ENCODE data around the gene TBC1D9B.

The TBC1D9B gene

DNA sequence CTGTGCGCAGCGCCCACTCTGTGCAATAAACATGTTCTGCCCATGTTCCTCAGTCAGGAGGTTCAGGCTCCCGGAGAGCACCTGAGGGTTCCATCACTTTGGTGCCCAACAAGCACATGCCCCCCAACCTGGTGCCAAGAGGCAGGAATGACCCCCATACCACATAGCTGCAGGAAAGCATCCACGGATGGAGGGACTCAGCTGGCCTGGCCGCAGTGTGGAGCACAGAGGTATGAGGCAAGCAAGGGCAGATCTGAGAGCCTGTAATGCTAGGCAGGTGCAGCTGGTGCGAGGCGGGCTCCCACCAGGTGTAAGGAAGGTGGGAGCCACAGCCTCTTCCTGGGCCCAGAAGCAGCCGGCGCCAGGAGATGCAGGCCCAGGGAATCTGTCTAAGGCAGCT, 44.8 kb downstream of the TBC1D9B start:
- H3K79me2 ChIP-seq: no peaks in the 10 kb centered on the region
- H2AFZ ChIP-seq: no peak overlapping the region
- no peak overlapping the region for H3K27ac ChIP-seq
- H3K9ac ChIP-seq: no peak overlapping the region
- H3K4me2 ChIP-seq (ENCODE audit: low read length): no peak overlapping the region
- H3K4me1 ChIP-seq: no peaks in the 10 kb centered on the region
- H3K9me3 ChIP-seq (ENCODE audit: control insufficient read depth, low read length): no peaks in the 10 kb centered on the region
- H3K27me3 ChIP-seq (ENCODE audit: control insufficient read depth, insufficient read depth, low read length): no peaks in the 10 kb centered on the region
- TF ChIP-seq, protein P1, sequence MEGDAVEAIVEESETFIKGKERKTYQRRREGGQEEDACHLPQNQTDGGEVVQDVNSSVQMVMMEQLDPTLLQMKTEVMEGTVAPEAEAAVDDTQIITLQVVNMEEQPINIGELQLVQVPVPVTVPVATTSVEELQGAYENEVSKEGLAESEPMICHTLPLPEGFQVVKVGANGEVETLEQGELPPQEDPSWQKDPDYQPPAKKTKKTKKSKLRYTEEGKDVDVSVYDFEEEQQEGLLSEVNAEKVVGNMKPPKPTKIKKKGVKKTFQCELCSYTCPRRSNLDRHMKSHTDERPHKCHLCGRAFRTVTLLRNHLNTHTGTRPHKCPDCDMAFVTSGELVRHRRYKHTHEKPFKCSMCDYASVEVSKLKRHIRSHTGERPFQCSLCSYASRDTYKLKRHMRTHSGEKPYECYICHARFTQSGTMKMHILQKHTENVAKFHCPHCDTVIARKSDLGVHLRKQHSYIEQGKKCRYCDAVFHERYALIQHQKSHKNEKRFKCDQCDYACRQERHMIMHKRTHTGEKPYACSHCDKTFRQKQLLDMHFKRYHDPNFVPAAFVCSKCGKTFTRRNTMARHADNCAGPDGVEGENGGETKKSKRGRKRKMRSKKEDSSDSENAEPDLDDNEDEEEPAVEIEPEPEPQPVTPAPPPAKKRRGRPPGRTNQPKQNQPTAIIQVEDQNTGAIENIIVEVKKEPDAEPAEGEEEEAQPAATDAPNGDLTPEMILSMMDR (IDR thresholded peaks at IDR 0.05): no peak
- no peak overlapping the region for H3K4me3 ChIP-seq (ENCODE audit: low read depth, low read length)
- H3K36me3 ChIP-seq (ENCODE audit: control insufficient read depth, insufficient read depth, low read length): no peaks in the 10 kb centered on the region

DNA sequence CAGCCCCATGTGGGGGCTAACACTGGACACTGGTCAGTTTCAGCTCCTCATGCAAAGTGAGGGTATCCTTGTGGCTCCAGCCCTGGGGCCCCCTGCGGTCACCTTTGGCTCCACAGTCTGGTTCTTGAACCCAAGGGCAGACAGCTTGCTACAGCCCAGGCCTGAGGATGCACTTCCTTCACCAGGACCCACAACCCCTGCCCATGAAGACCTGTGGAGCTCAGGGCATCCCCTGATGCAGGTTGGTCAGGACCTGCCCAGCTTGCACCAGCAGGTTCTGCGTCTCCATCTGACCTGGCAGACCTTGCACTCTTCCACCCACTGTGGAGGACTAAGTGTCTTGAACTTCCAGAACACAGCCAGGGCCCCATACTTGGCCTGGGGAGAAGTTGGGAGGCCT, 45.4 kb downstream of the TBC1D9B start:
- Histone ChIP-seq H3K4me1 (no peaks in the 10 kb centered on the region), H3K36me3 (ENCODE audit: control insufficient read depth, insufficient read depth, low read length) (no peaks in the 10 kb centered on the region), H3K27me3 (ENCODE audit: control insufficient read depth, insufficient read depth, low read length) (no peaks in the 10 kb centered on the region), H3K79me2 (peaks cover 4% of the 10 kb centered on the region), H3K4me3 (ENCODE audit: low read depth, low read length) (no peak overlapping the region), H3K9me3 (ENCODE audit: control insufficient read depth, low read length) (no peaks in the 10 kb centered on the region), H3K27ac (no peak overlapping the region), H2AFZ (no peak overlapping the region), H3K4me2 (ENCODE audit: low read length) (no peak overlapping the region), H3K9ac (no peak overlapping the region)
- TF ChIP-seq, protein P1 (IDR thresholded peaks at IDR 0.05): no peak

DNA sequence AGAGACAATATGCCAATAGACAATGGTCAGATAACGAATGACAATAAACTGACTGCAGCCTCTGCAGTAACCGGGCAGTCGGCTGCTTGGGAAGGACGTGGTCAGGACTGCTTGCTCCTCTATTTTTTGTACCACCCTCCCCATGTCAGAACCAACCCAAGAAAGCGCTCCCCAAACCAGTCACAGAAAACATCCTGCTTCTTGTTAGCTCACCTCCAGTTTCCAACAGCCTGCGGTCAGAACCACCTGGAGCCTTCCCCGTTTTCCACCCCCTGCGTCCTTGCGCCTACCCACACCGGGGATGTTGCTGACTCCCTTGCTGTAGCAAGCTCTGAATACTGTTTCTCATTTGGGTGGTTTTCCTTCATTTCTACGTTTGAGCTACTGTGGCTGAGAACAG, 47.4 kb downstream of the TBC1D9B start:
- H3K9ac ChIP-seq: no peak overlapping the region
- peaks cover 21% of the 10 kb centered on the region for H3K79me2 ChIP-seq
- no peak overlapping the region for H3K4me3 ChIP-seq (ENCODE audit: low read depth, low read length)
- no peak overlapping the region for H3K27ac ChIP-seq
- H3K4me1 ChIP-seq: no peaks in the 10 kb centered on the region
- TF ChIP-seq, protein P1 (IDR thresholded peaks at IDR 0.05): no peak
- H3K9me3 ChIP-seq (ENCODE audit: control insufficient read depth, low read length): no peaks in the 10 kb centered on the region
- H2AFZ ChIP-seq: no peak overlapping the region
- H3K36me3 ChIP-seq (ENCODE audit: control insufficient read depth, insufficient read depth, low read length): no peaks in the 10 kb centered on the region
- H3K4me2 ChIP-seq (ENCODE audit: low read length): no peak overlapping the region
- H3K27me3 ChIP-seq (ENCODE audit: control insufficient read depth, insufficient read depth, low read length): no peaks in the 10 kb centered on the region

DNA sequence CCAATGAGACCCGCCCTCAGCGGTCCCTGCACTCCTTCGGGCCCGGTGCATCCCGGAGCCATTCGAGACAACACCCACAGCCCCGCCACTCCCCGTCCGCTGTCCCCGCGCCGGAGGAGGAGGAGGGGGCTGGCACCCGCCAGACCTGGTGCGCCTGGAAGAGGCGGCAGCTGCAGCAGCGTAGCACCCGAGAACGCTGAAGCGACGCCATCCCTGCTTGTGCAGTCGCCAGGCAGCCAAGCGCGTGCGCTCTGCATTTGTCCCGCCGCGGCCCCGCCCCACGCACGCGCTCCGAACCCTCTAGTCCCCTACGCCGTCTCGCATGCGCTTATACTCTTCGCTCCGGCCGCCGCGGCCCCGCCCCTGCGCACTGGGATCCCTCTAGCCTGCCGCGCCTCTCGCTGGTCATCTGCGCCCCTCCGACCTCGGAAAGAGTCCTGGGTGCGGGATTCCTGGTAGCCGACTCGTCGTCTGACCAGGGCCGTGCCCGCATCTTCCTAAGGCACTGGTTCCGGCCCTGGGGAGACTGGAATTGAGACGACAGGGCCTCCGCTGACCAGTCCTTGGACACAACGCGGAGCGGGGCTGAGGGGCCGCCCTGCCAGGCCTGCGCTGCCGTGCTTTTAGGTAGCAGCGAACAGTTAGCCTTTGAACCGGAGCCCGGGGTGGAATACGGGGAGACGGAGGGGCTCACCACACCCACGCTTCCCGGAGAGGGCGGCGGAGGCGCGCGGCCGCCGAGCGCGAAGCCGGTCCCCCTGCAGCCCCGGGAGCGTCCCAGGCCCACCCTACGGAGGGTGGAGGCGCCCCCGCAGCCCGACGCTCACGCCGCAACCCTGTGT, 48.9 kb downstream of the TBC1D9B start, which contains the start of gene MRNIP:
TSS of gene MRNIP (minus strand) at position 232 of the 842 bp plus-strand sequence. CDS start at position 211, 21 bp downstream.
- peak within 1 kb of the TSS; percentile 98 for H2AFZ ChIP-seq
- peaks cover 21% of the 10 kb centered on the region for H3K79me2 ChIP-seq
- H3K4me3 ChIP-seq (ENCODE audit: low read depth, low read length): peak within 1 kb of the TSS; percentile 84
- peak within 1 kb of the TSS; percentile 86 for H3K27ac ChIP-seq
- no peaks in the 10 kb centered on the region for H3K36me3 ChIP-seq (ENCODE audit: control insufficient read depth, insufficient read depth, low read length)
- H3K27me3 ChIP-seq (ENCODE audit: control insufficient read depth, insufficient read depth, low read length): no peaks in the 10 kb centered on the region
- TF ChIP-seq, protein P1 (IDR thresholded peaks at IDR 0.05): peak; percentile 11
- peak within 1 kb of the TSS; percentile 47 for H3K9ac ChIP-seq
- no peaks in the 10 kb centered on the region for H3K9me3 ChIP-seq (ENCODE audit: control insufficient read depth, low read length)
- no peaks in the 10 kb centered on the region for H3K4me1 ChIP-seq
- peak within 1 kb of the TSS; percentile 78 for H3K4me2 ChIP-seq (ENCODE audit: low read length)

DNA sequence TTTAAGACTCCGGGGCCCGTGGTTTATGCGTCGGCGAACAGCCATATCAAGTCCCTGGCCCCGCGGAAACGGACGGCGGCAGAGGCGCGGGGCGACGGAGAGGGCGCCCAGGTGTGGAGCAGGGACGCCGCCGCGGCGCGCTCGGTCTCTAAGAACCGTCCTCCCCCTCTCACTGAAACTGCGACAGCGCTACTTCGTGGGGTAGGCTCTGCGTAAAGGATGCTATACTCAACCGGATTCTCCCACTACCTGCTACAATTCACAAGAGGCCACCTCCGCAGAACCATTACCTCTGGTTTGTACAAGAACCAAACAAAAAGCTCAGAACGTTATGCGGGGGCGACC, 49.5 kb downstream of the TBC1D9B start:
- peak overlapping the region; percentile 84 for H3K4me3 ChIP-seq (ENCODE audit: low read depth, low read length)
- H3K9ac ChIP-seq: no peak overlapping the region
- H3K36me3 ChIP-seq (ENCODE audit: control insufficient read depth, insufficient read depth, low read length): no peaks in the 10 kb centered on the region
- H3K4me2 ChIP-seq (ENCODE audit: low read length): peak overlapping the region; percentile 78
- peak overlapping the region; percentile 86 for H3K27ac ChIP-seq
- H3K9me3 ChIP-seq (ENCODE audit: control insufficient read depth, low read length): no peaks in the 10 kb centered on the region
- H3K27me3 ChIP-seq (ENCODE audit: control insufficient read depth, insufficient read depth, low read length): no peaks in the 10 kb centered on the region
- H3K79me2 ChIP-seq: peaks cover 21% of the 10 kb centered on the region
- TF ChIP-seq, protein P1 (IDR thresholded peaks at IDR 0.05): no peak
- peak overlapping the region; percentile 98 for H2AFZ ChIP-seq
- H3K4me1 ChIP-seq: no peaks in the 10 kb centered on the region
